ENCODE results near the gene C11orf97.
"Not testable (repeated sequence)": the region's sequence is repeated elsewhere in the genome, so short reads cannot be mapped to it uniquely, and the experiment has no call there.

Gene C11orf97

GRCh38 chr11:94558468-94558867 is 46.2 kb downstream of the C11orf97 start:
- no peak for DNase-seq

GRCh38 chr11:94558932-94559331 is 46.7 kb downstream of the C11orf97 start:
- no peak for DNase-seq

- no peak for DNase-seq
Measured at GRCh38 chr11:94559361-94559760, 47.1 kb downstream of the C11orf97 start.

GRCh38 chr11:94560834-94561233 is 48.6 kb downstream of the C11orf97 start:
- DNase-seq, result no peak

- no peak for DNase-seq
Measured at GRCh38 chr11:94563176-94563847, 51.1 kb downstream of the C11orf97 start.

- no peak for DNase-seq
Measured at GRCh38 chr11:94563848-94564467, 51.7 kb downstream of the C11orf97 start.

GRCh38 chr11:94567181-94567670 is 55.0 kb downstream of the C11orf97 start, which contains the start of gene PIWIL4:
PIWIL4 (plus strand) TSS chr11:94567368; CDS start chr11:94567519, 151 bp downstream.
- no peak for DNase-seq

GRCh38 chr11:94568200-94568599 is 55.9 kb downstream of the C11orf97 start:
- DNase-seq, result no peak

- no peak for DNase-seq
Measured at GRCh38 chr11:94568717-94569116, 56.5 kb downstream of the C11orf97 start.

- not testable (repeated sequence) for DNase-seq
Measured at GRCh38 chr11:94572975-94573374, 60.7 kb downstream of the C11orf97 start.

GRCh38 chr11:94574193-94574961 is 62.1 kb downstream of the C11orf97 start:
- no peak for DNase-seq

GRCh38 chr11:94576306-94576705 is 64.0 kb downstream of the C11orf97 start:
- DNase-seq, result no peak

GRCh38 chr11:94577841-94578240 is 65.6 kb downstream of the C11orf97 start:
- no peak for DNase-seq

All from activated CD8-positive, alpha-beta memory T cell treated with anti-CD3 and anti-CD28 coated beads, Interleukin-2, amount 50 U/mL, for 48 hours (primary cell).